ENCODE results near the gene ZNF385B. TPM values are rescaled to one million over a fixed set of nuclear protein-coding genes. Genes with fewer than 3 reads are reported as not detected.

The ZNF385B gene
- total RNA-seq, 1 experiment from 2014 or later: 9.3 TPM

GRCh38 chr2:179511105-179511789 is 350.2 kb downstream of the ZNF385B start:
- no peak for TF ChIP-seq YY1 (IDR thresholded peaks at IDR 0.05; ENCODE audit: extremely low read depth, insufficient replicate concordance, low read depth, low read length)
- no peak for TF ChIP-seq RAD21 (IDR thresholded peaks at IDR 0.05; ENCODE audit: low read depth)
- no peak for TF ChIP-seq MAX (IDR thresholded peaks at IDR 0.05)
- no peak for TF ChIP-seq SP1 (IDR thresholded peaks at IDR 0.05; ENCODE audit: low read depth)
- no peak for TF ChIP-seq ZFX (IDR thresholded peaks at IDR 0.05)
- no peak for TF ChIP-seq CTCF (IDR thresholded peaks at IDR 0.05 in 2 of 3, conservative IDR thresholded peaks at IDR 0.05 in 1 of 3; ENCODE audit: borderline replicate concordance in 1 of 3, insufficient read depth in 1 of 3, low read depth in 2 of 3, low read length in 2 of 3)
- TF ChIP-seq POLR2A (IDR thresholded peaks at IDR 0.05; ENCODE audit: borderline replicate concordance, extremely low read depth, insufficient read depth, insufficient read length): no peak
- TF ChIP-seq ATF3 (IDR thresholded peaks at IDR 0.05): no peak
- no peak for TF ChIP-seq POLR2AphosphoS5 (IDR thresholded peaks at IDR 0.05; ENCODE audit: low read depth, low read length)
- no peak for TF ChIP-seq JUND (IDR thresholded peaks at IDR 0.05)
- TF ChIP-seq ELF1 (IDR thresholded peaks at IDR 0.05; ENCODE audit: borderline replicate concordance, low read depth): no peak
- no peak for TF ChIP-seq EZH2 (IDR thresholded peaks at IDR 0.05)
- TF ChIP-seq CBX3 (IDR thresholded peaks at IDR 0.05; ENCODE audit: low read depth): no peak
- Histone ChIP-seq H3K4me2 (ENCODE audit: low read length) (no peak overlapping the region), H3K27ac (ENCODE audit: low read depth, low read length) (no peak overlapping the region), H3K79me2 (ENCODE audit: insufficient read depth, low read length) (no peaks in the 10 kb centered on the region), H2AFZ (ENCODE audit: low read depth, low read length, poor library complexity, severe bottlenecking) (no peak overlapping the region), H3K9me2 (ENCODE audit: insufficient read depth) (no peaks in the 10 kb centered on the region), H3K27me3 (ENCODE audit: insufficient read depth, low read length) (no peaks in the 10 kb centered on the region), H4K20me1 (ENCODE audit: insufficient read depth) (no peaks in the 10 kb centered on the region), H3K4me3 (replicated peaks in 1 of 2; ENCODE audit: low read depth in 1 of 2, low read length in 2 of 2) (no peak overlapping the region), H3K9me3 (ENCODE audit: control insufficient read depth in 1 of 2, insufficient read depth in 1 of 2, low read depth in 1 of 2, low read length in 2 of 2) (no peaks in the 10 kb centered on the region), H3K4me1 (ENCODE audit: control insufficient read depth in 1 of 2, insufficient read depth in 2 of 2, low read length in 2 of 2) (no peaks in the 10 kb centered on the region), H3K36me3 (ENCODE audit: control insufficient read depth in 1 of 2, insufficient read depth in 2 of 2, low read length in 2 of 2) (no peaks in the 10 kb centered on the region), H3K9ac (ENCODE audit: low read length) (no peak overlapping the region)
- intact Hi-C loops (cut with micrococcal nuclease): loop anchor here (10.0 kb wide), 1 partner anchor 1016 kb away; no protein-coding TSS in a partner anchor
- POLR2A ChIA-PET: no interaction called here
- DNase-seq (ENCODE audit: low read depth, low spot score): no peak
- RAD21 ChIA-PET (ENCODE audit: low non-redundant PET in 1 of 2, low total read pairs in 2 of 2, uncharacterized antibody in 2 of 2, unreplicated experiment in 2 of 2): no interaction called here
- BruUV-seq (replicated peaks): no TSS peak
- ATAC-seq: no peak
- CTCF ChIA-PET: no interaction called here

Measured in HCT116 (cell line).